Measurements from ENCODE around the gene REEP5.

Gene REEP5

GRCh38 chr5:112833971-112834370 is 88.1 kb downstream of the REEP5 start:
- DNase-seq (ENCODE audit: low spot score): no peak

- no peak for DNase-seq (ENCODE audit: low spot score)
These were observed 91.6 kb downstream of the REEP5 start for GRCh38 chr5:112830378-112830777.
